NCI-H1694 treated with DMSO at 0.1 percent for 48 hours (cell line): ENCODE results near the gene PKD1.
"Not testable (repeated sequence)": the region's sequence is repeated elsewhere in the genome, so short reads cannot be mapped to it uniquely, and the experiment has no call there.

Source experiments
- DNase-seq: peaks from one replicate; lab custom pipeline; 2025; lab: John Stamatoyannopoulos, UW

PKD1 gene

GRCh38 chr16:2150418-2151187 is 14.9 kb upstream of the PKD1 start:
- peak; percentile 87 for DNase-seq

- peak; percentile 13 for DNase-seq
Measured at GRCh38 chr16:2149630-2150417, 14.1 kb upstream of the PKD1 start.

DNA sequence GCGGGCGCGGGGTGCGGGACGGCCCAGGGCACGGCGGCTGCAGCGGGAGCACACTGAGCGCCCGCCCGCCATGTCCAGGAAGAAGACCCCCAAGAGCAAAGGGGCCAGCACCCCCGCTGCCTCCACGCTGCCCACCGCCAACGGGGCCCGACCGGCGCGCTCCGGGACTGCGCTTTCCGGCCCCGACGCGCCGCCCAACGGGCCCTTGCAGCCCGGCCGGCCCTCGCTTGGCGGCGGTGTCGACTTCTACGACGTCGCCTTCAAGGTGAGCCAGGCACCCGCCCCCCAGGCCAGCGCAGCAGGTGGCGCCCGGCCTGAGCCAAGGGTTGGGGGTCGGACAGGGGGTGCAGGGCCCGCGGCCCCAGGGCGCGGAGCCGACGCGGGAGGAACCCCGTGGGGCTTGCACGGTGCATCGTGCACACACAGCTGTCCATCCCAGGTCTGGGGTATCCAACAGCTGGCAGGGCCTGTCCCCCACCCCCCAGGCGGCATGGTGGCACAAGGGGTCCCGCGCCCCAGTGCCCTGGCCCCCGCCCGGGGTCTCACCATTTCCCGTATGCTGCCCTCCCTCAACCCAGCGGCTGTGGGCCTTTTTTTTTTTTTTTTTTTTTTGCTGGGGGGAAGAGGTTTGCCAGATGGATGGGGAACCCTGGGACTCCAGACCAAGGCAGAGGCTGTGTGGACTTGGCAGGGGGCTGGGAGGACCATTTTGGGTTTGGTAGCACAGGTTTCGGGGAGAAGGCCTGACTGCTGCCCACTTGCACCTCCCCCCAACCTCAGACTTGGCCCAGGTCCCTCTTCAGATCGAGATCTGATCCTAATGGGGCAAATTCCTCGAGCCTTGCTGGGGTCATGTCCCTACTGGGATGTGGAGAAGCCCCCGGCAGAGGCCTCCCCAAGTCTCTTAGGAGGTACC is 13.3 kb upstream of the PKD1 start:
- DNase-seq = no peak

DNA sequence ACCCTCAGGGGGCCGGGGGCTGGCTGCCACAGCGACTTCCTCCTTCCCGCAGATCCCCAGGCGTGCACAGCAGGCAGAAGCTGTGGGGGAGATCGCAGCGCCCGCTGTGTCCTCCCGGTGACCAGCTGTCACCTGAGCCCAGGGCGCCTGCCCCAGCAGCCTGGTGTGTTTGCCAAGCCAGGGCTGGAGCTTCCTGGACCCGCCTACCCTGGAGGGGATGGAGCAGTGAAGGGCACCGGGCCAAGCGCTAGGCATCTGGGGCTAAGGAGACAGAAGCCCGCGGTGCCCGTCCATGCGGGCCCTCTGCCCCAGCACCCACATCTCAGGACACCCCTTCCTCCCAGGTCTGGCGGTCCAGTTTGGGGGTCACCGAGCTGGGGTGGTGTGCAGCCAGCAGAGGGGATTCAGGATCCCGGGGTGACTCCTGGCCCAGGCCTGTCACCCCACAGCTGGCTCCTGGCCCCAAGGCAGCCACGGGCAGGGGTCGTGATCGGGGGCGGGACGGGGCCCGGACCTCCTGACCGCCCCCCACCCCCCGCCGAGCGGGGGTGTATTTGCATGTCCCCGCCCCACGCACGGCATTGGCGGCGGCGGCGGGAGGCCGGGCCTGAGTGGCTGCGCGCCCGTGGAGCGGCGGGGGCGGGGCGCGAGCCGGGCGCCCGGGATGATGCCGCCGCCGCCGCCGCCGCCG is 12.4 kb upstream of the PKD1 start, which contains the start of gene RAB26:
TSS of gene RAB26 (plus strand) at position 645 of the 691 bp plus-strand sequence. CDS start 159 bp downstream, outside the sequence.
- peak; percentile 81 for DNase-seq

DNA sequence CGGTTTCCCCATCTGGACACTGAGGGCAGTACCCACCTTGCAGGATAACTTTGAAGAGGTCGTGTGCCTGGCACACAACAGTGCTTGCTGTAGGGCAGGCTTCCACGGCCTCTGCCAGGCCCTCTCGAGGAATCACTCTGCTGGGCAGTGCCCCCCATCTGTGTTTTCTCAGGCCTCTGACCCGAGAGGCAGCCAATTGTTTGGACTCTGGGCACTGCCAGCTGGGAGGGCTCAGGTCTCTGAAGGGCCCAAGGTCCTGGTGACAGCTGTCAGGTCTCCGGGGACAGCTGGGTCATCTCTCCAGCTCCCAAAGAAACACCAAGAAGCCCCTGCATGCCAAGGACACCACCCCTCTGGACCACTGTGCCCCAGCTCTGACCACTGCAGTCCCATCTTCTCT is 11.7 kb upstream of the PKD1 start:
- DNase-seq = no peak

DNA sequence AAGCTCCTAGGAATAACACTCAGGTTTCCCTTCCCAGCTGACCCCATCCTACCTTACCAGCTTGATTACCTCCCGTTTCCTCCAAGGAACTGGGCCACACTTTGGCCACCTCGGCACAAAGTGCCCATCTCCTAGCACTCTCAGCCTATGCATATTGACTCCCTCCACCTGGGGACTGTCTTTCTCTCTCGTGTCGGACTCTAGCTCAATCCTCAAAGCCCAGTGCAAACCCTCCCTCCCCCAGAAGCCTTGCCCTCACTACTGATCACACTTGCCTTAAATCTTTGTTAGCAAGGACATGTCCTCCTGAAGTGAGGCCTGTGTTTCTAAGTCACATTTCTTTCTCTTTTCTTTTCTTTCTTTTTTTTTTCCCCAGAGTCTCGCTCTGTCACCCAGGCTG is 10.1 kb upstream of the PKD1 start:
- no peak for DNase-seq

DNA sequence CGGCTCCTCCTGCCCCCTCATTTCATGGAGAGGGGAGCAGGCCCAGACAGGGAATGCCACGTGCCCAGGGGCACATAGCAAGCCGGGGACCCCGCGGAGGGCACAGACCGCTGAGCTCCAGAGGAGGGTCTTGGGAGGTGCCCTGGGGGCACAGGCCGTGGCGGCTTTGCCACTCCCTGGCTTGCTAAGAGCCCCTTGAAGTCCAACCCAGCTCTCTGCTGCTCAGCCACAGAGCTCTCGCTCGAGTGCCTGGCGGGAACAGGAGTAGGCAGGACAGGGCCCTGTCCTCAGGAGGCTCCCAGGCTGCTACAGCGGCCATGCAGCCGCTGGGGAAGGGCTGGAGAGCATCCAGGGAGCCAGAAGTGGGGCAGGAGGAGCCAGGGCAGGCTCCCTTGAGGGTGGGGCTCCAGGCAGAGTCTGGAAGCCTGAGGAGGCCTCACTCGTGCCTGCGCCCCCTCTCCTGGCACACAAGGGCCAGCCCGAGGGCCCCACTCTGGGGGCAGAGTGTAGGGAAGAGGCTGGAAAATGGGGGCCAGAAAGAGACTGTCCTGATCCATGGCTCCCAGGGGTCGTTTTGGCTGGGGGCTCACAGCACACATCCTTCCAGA is 8.3 kb upstream of the PKD1 start:
- no peak for DNase-seq

GRCh38 chr16:2142942-2143877 is 7.5 kb upstream of the PKD1 start:
- no peak for DNase-seq

DNA sequence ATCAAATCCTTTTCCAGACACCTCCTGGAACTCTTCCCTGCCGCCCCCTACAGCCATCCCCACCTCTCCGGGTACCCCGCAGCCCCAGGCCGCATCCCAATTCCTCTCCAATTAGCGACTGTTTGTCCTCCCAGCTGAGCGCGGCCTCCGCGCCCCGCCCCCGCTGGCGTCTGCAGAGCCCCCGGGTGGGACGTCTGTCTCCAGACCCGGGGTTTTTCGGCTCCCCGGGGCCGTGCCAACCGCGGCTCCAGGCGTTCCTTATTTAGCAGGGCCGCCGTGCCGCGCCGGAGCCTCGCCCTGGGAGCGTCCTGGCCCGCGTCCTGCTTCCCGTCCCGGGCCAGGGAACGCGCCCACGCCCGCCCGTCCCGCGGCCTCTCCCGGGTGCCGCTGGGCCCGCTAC is 627 bp downstream of the PKD1 start:
- DNase-seq = not testable (repeated sequence)

DNA sequence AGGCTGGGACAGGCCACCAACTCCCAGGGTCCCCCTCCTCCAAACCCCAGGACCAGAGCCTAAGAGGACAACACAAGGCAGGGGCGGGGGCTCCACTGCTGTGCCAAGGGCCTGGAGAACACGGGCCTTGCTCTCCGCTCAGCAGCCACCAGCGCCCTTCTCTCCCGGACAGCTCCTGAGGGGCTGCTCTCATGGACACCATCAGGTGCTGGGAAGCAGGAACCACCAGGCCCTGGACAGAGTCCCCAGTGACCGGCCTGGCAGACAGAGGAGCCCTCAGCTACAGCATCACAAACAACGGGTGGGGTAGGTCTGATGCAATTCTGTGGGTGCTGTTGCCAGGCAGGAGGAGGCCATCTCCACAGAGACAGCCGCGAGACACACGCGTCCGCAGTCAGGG is 1.9 kb downstream of the PKD1 start:
- not testable (repeated sequence) for DNase-seq

GRCh38 chr16:2129890-2130447 is 5.7 kb downstream of the PKD1 start:
- DNase-seq = not testable (repeated sequence)

DNA sequence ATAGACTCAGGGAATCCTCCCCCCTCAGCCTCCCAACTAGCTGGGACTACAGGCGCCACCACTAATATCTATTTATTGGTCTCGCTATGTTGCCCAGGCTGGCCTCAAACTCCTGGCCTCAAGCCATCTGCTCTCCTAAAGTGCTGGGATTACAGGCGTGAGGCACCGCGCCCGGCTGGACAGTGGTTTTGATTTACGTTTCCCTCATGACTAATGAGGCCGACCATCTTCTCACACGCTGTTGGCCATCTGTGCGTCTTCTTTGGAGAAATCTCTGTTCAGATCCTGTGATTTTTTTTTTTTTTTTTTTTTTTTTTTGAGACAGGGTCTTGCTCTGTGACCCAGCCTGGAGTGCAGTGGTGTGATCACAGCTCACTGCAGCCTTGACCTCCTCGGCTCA is 6.4 kb downstream of the PKD1 start:
- not testable (repeated sequence) for DNase-seq

DNA sequence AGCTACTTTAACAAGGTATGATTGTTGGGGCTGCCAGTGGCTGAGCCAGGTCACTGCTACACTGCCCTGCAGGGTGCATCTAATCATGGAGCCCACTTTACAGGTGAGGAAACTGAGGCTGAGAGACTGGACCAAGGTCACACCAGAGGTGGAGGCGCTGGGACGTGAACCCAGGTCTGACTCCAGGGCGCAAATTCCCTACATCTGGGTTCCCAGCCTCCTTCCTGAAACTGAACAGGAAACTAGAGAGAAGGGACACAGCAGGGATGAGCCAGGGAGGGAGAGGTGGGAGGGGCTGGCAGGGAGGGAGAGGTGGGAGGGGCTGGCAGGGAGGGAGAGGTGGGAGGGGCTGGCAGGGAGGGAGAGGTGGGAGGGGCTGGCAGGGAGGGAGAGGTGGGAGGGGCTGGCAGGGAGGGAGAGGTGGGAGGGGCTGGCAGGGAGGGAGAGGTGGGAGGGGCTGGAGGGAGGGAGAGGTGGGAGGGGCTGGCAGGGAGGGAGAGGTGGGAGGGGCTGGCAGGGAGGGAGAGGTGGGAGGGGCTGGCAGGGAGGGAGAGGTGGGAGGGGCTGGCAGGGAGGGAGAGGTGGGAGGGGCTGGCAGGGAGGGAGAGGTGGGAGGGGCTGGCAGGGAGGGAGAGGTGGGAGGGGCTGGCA is 7.9 kb downstream of the PKD1 start:
- DNase-seq = not testable (repeated sequence)

DNA sequence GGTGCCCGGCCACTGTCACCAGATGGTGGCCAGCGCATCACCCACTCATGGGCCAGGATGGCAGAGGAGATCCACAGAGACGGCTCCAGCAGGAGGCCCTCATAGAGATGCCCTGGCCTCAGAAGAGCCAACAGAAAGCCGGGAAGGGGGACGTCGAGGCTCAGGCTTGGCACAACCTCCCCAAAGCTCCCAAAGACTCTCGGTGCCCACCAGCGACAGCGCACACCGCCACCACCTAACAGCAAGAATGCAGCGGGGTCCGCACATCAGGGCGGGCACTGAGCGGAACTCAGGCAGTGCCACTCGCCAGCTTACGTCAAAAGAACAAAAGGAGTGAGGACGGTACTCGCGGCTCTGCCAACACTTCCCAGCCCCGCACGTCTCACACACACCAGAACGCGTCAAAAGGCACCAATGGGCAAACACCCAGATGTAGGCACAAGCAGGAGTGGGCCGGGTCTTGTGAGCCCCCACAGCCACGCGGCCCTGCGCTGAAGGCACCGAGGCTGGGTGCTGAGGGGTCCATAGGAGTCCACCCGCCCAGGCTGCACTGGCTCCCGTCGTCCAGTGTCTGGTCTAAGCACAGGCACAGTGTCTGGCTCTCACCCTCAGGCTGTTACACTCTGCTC is 8.7 kb downstream of the PKD1 start:
- not testable (repeated sequence) for DNase-seq

DNA sequence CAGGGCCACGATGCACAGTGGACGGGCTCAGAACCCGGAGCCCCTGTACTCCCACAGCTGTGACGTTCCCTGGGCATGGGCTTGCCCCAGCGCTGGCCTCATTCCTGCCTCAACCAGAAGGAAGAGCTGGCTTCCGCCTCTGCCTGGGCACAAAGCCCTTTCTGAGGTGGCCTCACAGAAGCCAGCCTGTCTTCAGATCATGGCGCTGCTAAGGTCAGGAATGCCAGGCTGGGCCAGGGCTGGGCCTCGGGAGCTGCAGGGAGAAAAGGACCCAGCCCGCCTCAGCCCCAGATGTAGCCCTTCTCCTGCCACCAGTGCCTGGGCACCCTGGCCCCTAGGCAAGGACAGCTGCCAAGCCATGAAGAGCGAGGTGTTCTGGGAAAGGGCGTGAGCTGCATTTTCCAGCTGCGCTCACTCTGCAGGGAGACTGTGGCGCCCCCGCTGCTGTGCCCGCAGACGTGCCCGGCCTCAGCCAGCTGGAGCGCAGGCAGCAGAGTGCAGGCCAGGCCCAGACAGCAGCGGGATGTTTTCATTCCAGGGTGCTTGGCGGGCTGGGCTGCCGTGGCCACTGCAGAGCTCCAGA is 9.4 kb downstream of the PKD1 start:
- DNase-seq = peak; percentile 20

DNA sequence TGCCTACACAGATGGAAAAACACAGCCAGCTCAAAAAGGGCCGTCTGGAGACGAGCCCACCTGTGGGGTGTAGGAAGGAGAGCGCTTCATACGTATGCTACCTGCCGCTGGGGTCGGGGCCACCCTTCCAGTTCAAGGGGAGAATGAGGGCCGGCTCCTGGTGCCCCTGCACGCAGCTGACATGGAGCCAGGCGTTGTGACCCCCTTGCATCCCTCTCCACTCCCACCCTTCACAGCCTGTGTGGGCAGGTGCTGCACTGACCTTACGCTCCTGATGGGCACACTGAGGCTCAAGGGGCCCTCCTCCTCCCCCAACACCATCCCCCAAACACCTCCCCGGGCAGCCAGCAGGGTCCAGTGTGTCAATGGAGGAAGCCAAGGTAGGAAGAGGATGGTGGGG is 10.1 kb downstream of the PKD1 start:
- not testable (repeated sequence) for DNase-seq

GRCh38 chr16:2124694-2125444 is 10.8 kb downstream of the PKD1 start:
- not testable (repeated sequence) for DNase-seq

DNA sequence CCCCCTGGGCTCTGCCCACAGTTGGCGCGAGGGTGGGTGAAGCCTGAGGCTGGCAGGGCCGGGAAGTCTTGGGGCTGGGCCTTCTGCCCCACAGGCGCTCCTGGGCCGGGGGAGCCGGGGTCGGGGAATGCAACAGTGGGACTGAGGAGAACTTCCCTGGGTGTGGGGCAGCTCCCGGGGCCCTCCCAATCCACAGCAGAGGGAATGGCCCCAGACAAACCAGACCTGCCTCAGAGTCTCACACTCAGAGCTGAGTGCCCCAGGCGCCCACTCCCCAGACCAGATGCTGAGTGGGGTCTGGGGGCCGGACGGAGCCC is 11.4 kb downstream of the PKD1 start:
- DNase-seq = not testable (repeated sequence)
